K562 (cell line): ENCODE data around the gene VWF.

Source experiments
- ATF3 ChIP-seq, 2 experiments: fragments of 450-650 bp in 1 of 2; sonication (generic) in 1 of 2; formaldehyde crosslinking in 1 of 2; IDR thresholded peaks in 1 of 2; conservative IDR thresholded peaks in 1 of 2; 2 replicates each; pipeline versions ENCODE4 v1.6.1 to v1.8.1; 2016 to 2023; ENCODE audit warnings: mild to moderate bottlenecking in 2 of 2, moderate library complexity in 2 of 2, inconsistent platforms in 1 of 2, missing genetic modification reagents in 1 of 2
- CREB1 ChIP-seq, 2 experiments: sonication (generic) in 1 of 2; formaldehyde crosslinking in 1 of 2; IDR thresholded peaks; 2 replicates each; pipeline versions ENCODE4 v1.6.1 to v1.8.0; 2012 to 2022; ENCODE audit warnings: inconsistent platforms in 1 of 2, mild to moderate bottlenecking in 1 of 2, missing genetic modification reagents in 1 of 2, moderate library complexity in 1 of 2
- CTCFL ChIP-seq: IDR thresholded peaks from 2 replicates; pipeline ENCODE4 v1.6.1; 2011; ENCODE audit warnings: borderline replicate concordance, low read depth, mild to moderate bottlenecking, moderate library complexity, low read length; ENCODE audit not compliant: insufficient read depth, poor library complexity, severe bottlenecking
- RCOR1 ChIP-seq, 2 experiments: IDR thresholded peaks; 2 replicates each; pipeline ENCODE4 v1.6.1; 2012; ENCODE audit warnings: low read depth in 2 of 2, low read length in 2 of 2, borderline replicate concordance in 1 of 2, improper control_type of control experiment in 1 of 2
- TCF7L2 ChIP-seq: fragments of 150-350 bp; IDR thresholded peaks from 2 replicates; pipeline ENCODE4 v1.6.1; 2016; ENCODE audit warnings: low read depth, mild to moderate bottlenecking, low read length, moderate library complexity

DNA sequence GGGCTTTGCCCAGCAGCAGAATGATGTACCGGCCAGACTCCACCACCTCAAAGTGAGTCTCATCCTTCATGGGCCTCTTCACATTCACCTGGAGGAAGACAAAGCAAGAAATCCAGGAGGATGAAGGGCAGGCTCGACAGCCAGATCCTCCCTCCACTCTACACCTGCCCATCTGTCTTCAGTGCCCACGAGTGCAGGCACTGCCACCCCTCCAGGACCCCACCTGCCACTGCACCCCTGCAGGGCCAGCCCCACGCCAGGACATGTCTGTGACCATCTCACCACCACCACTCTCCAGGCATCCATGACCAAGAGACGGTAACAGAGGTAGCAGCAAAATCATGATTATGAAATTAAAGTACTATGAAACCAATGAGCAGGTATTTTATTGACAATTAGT lies 95.1 kb downstream of the VWF start:
- TF ChIP-seq TCF7L2 = no peak
- no peak for TF ChIP-seq CREB1 (IDR thresholded peaks at IDR 0.05)
- no peak for TF ChIP-seq CREB1 (CRISPR knock-in tag; IDR thresholded peaks at IDR 0.05)
- no peak for TF ChIP-seq CTCFL
- no peak for TF ChIP-seq RCOR1 (IDR thresholded peaks at IDR 0.05; ENCODE audit: borderline replicate concordance in 1 of 2, low read depth in 2 of 2, low read length in 2 of 2)
- no peak for TF ChIP-seq ATF3 (IDR thresholded peaks at IDR 0.05)
- TF ChIP-seq ATF3 (CRISPR knock-in tag; conservative IDR thresholded peaks at IDR 0.05) = no peak
